IMR-90 (cell line): Measurements from ENCODE around the gene TRIO. TPM values are rescaled to one million over a fixed set of nuclear protein-coding genes. Genes with fewer than 3 reads are reported as not detected.

Experiments used
- ATAC-seq: fragments of 200-7000 bp; cut with Tn5 transposase; 2 replicates; pipeline ENCODE4 v1.9.1; 2020; ENCODE audit warnings: low read depth, mild to moderate bottlenecking, moderate library complexity
- BruUV-seq: library from RNA; stranded (reverse); fragments of 400-500 nt; replicated peaks from 2 replicates; lab custom pipeline; 2021; lab: Mats Ljungman, UMichigan
- CTCF ChIA-PET: fragments of 300-600 bp; formaldehyde crosslinking; extraction: SDS; loops from one replicate; lab custom pipeline; 2021; ENCODE audit warnings: antibody characterized with exemption; lab: Yijun Ruan, JAX
- POLR2A ChIA-PET: fragments of 300-600 bp; sonication (Branson Sonifier 250); formaldehyde crosslinking; loops from one replicate; lab custom pipeline; 2022; ENCODE audit warnings: antibody characterized with exemption; ENCODE audit not compliant: unreplicated experiment; lab: Charles Lee
- DNase-seq: peaks from one replicate; pipeline ENCODE4 v3.0.0; 2013
- H2AFZ ChIP-seq: replicated peaks from 2 replicates; pipeline ENCODE3; 2013; ENCODE audit warnings: low read length, mild to moderate bottlenecking; ENCODE audit not compliant: poor library complexity
- H2AK5ac ChIP-seq: 2 replicates; pipeline ENCODE4 v1.6.1; 2013; ENCODE audit warnings: low read depth, low read length, inconsistent platforms
- H2AK9ac ChIP-seq: replicated peaks from 2 replicates; pipeline ENCODE3; 2013; ENCODE audit warnings: mild to moderate bottlenecking, low read depth, low read length, moderate library complexity; ENCODE audit not compliant: poor library complexity
- H2BK120ac ChIP-seq: 2 replicates; pipeline ENCODE4 v1.6.1; 2013; ENCODE audit warnings: low read depth, low read length, inconsistent platforms
- H2BK15ac ChIP-seq: 3 replicates; pipeline ENCODE4 v1.6.1; 2013; ENCODE audit warnings: low read depth, low read length, inconsistent platforms
- H2BK20ac ChIP-seq: 2 replicates; pipeline ENCODE4 v1.6.1; 2013; ENCODE audit warnings: low read depth, mild to moderate bottlenecking, inconsistent platforms, low read length, moderate library complexity
- H2BK5ac ChIP-seq: 2 replicates; pipeline ENCODE4 v1.6.1; 2013; ENCODE audit warnings: mild to moderate bottlenecking, low read depth, low read length, inconsistent platforms; ENCODE audit not compliant: poor library complexity, severe bottlenecking
- H3K14ac ChIP-seq: replicated peaks from 2 replicates; pipeline ENCODE4 v1.6.1; 2013; ENCODE audit warnings: low read depth, low read length, inconsistent platforms
- H3K18ac ChIP-seq: 2 replicates; pipeline ENCODE4 v1.6.1; 2013; ENCODE audit warnings: low read depth, low read length, control low read depth
- H3K23ac ChIP-seq: 2 replicates; pipeline ENCODE4 v1.6.1; 2013; ENCODE audit warnings: low read depth, low read length, inconsistent platforms
- H3K27ac ChIP-seq: 2 replicates; pipeline ENCODE4 v1.5.1; 2013; ENCODE audit warnings: mild to moderate bottlenecking, control low read depth, low read length; ENCODE audit not compliant: insufficient read depth
- H3K27me3 ChIP-seq: 2 replicates; pipeline ENCODE4 v1.6.1; 2013; ENCODE audit warnings: low read length; ENCODE audit not compliant: control insufficient read depth, insufficient read depth
- H3K36me3 ChIP-seq: 2 replicates; pipeline ENCODE4 v1.6.1; 2013; ENCODE audit warnings: low read length, mixed read lengths; ENCODE audit not compliant: control insufficient read depth, insufficient read depth
- H3K4ac ChIP-seq: 2 replicates; pipeline ENCODE4 v1.6.1; 2013; ENCODE audit warnings: low read depth, low read length, inconsistent platforms
- H3K4me1 ChIP-seq: 2 replicates; pipeline ENCODE4 v1.6.1; 2013; ENCODE audit warnings: low read length, mixed read lengths; ENCODE audit not compliant: control insufficient read depth, insufficient read depth
- H3K4me2 ChIP-seq: 2 replicates; pipeline ENCODE4 v1.6.1; 2013; ENCODE audit warnings: low read depth, mild to moderate bottlenecking, control low read depth, low read length, moderate library complexity
- H3K4me3 ChIP-seq: 2 replicates; pipeline ENCODE4 v1.5.1; 2013; ENCODE audit warnings: low read depth, mild to moderate bottlenecking, control low read depth, low read length, moderate library complexity; ENCODE audit not compliant: insufficient read depth
- H3K56ac ChIP-seq: 2 replicates; pipeline ENCODE4 v1.6.1; 2013; ENCODE audit warnings: low read length, inconsistent platforms; ENCODE audit not compliant: insufficient read depth; ENCODE audit errors: extremely low read depth
- H3K79me1 ChIP-seq, 2 experiments: 2 replicates each; pipeline ENCODE4 v1.6.1; 2013; ENCODE audit warnings: low read length in 2 of 2, inconsistent platforms in 1 of 2, low read depth in 1 of 2
- H3K9ac ChIP-seq: 2 replicates; pipeline ENCODE4 v1.6.1; 2013; ENCODE audit warnings: low read depth, low read length, control low read depth
- H3K9me1 ChIP-seq: 2 replicates; pipeline ENCODE4 v1.6.1; 2013; ENCODE audit warnings: low read length, inconsistent platforms; ENCODE audit not compliant: insufficient read depth
- H3K9me3 ChIP-seq: 2 replicates; pipeline ENCODE4 v1.6.1; 2013; ENCODE audit warnings: low read length; ENCODE audit not compliant: control insufficient read depth, insufficient read depth
- H4K20me1 ChIP-seq: 2 replicates; pipeline ENCODE4 v1.6.1; 2013; ENCODE audit warnings: low read length, inconsistent platforms; ENCODE audit not compliant: insufficient read depth
- H4K5ac ChIP-seq: 2 replicates; pipeline ENCODE4 v1.6.1; 2013; ENCODE audit warnings: mild to moderate bottlenecking, low read depth, low read length, control low read depth
- H4K8ac ChIP-seq, 2 experiments: 2 replicates each; pipeline ENCODE4 v1.6.1; 2013; ENCODE audit warnings: low read depth in 2 of 2, low read length in 2 of 2, control low read depth in 1 of 2, inconsistent platforms in 1 of 2
- H4K91ac ChIP-seq: 2 replicates; pipeline ENCODE4 v1.6.1; 2013; ENCODE audit warnings: low read depth, low read length, inconsistent platforms; ENCODE audit not compliant: insufficient read depth
- BHLHE40 ChIP-seq: fragments of 150-350 bp; IDR thresholded peaks from 2 replicates; pipeline ENCODE4 v1.6.1; 2016; ENCODE audit warnings: mild to moderate bottlenecking, low read depth, low read length
- CHD1 ChIP-seq: IDR thresholded peaks from 2 replicates; pipeline ENCODE4 v1.6.1; 2012; ENCODE audit warnings: low read depth, low read length, improper control_type of control experiment
- FOS ChIP-seq: fragments of 150-350 bp; IDR thresholded peaks from 2 replicates; pipeline ENCODE4 v1.6.1; 2016; ENCODE audit warnings: low read depth, low read length
- MAZ ChIP-seq: IDR thresholded peaks from 2 replicates; pipeline ENCODE4 v1.6.1; 2012; ENCODE audit warnings: low read depth, mild to moderate bottlenecking, low read length, improper control_type of control experiment, moderate library complexity, borderline replicate concordance
- POLR2A ChIP-seq: IDR thresholded peaks from 2 replicates; pipeline ENCODE4 v1.6.1; 2012; ENCODE audit warnings: mild to moderate bottlenecking, low read depth, low read length
- RAD21 ChIP-seq: IDR thresholded peaks from 2 replicates; pipeline ENCODE4 v1.6.1; 2012; ENCODE audit warnings: low read length, improper control_type of control experiment
- RCOR1 ChIP-seq: IDR thresholded peaks from 2 replicates; pipeline ENCODE4 v1.6.1; 2012; ENCODE audit warnings: mild to moderate bottlenecking, low read length, improper control_type of control experiment; ENCODE audit not compliant: insufficient replicate concordance
- SMC3 ChIP-seq: fragments of 150-350 bp; IDR thresholded peaks from 2 replicates; pipeline ENCODE4 v1.6.1; 2016; ENCODE audit warnings: low read depth, mild to moderate bottlenecking, antibody characterized with exemption, low read length, moderate library complexity
- WGBS, 2 experiments: methylation state at CpG; one replicate each; pipeline versions ENCODE4 v1.1.5 to v1.1.7; 2013; ENCODE audit warnings: missing lambda C conversion rate in 2 of 2; ENCODE audit not compliant: insufficient read length in 1 of 2; ENCODE audit errors: extremely low coverage in 2 of 2; 5-methylcytosine and 5-hydroxymethylcytosine counted together
- dilution Hi-C: fragments of 300-500 bp; cut with HindIII; formaldehyde crosslinking; loops from one replicate; pipeline ENCODE4 v1.14.3; 2018; ENCODE audit warnings: low sequenced_read_pairs; ENCODE audit not compliant: unreplicated experiment
- in situ Hi-C: fragments of 300-500 bp; cut with MboI; formaldehyde crosslinking; loops from 3 replicates; pipeline ENCODE4 v1.14.3; 2019; ENCODE audit warnings: low sequenced_read_pairs, inconsistent platforms, mixed read lengths
- intact Hi-C: fragments of 100-400 bp; cut with micrococcal nuclease; formaldehyde crosslinking; loops from 2 replicates; pipeline ENCODE4 v1.10.0; 2022
- polyA plus RNA-seq, 3 experiments: library from polyadenylated mRNA; depleted of rRNA; stranded (reverse); fragments of >200 nt; gene quantifications; 2 replicates each; pipeline ENCODE4 v1.2.3, GENCODE V29; 2012; ENCODE audit warnings: low replicate concordance in 1 of 3
- total RNA-seq: library from RNA; depleted of rRNA; stranded (reverse); fragments of >200 nt; gene quantifications from 2 replicates; pipeline ENCODE4 v1.2.3, GENCODE V29; 2012

The TRIO gene
- total and polyA plus RNA-seq, 2 of the 4 experiments (the other 2 are of a cell fraction), result 206 to 522 TPM

GRCh38 chr5:14547666-14548065 lies 404.5 kb downstream of the TRIO start:
- no peak overlapping the region for H3K23ac ChIP-seq
- no peak overlapping the region for H3K4me3 ChIP-seq
- H3K14ac ChIP-seq, result no peak overlapping the region
- no TSS peak for BruUV-seq
- peaks cover 47% of the 10 kb centered on the region for H3K27me3 ChIP-seq
- no peaks in the 10 kb centered on the region for H3K36me3 ChIP-seq
- H3K9ac ChIP-seq, result no peak overlapping the region
- H4K20me1 ChIP-seq, result no peaks in the 10 kb centered on the region
- H3K9me1 ChIP-seq, result no peaks in the 10 kb centered on the region
- H3K56ac ChIP-seq, result no peak overlapping the region
- no peak overlapping the region for H2BK5ac ChIP-seq
- peaks cover 3% of the 10 kb centered on the region; the same call in 1 of the 2 replicates for H3K9me3 ChIP-seq
- no peak overlapping the region for H2AK5ac ChIP-seq
- ChIA-PET CTCF (no interaction called here), POLR2A (no interaction called here)
- no peak overlapping the region for H3K4ac ChIP-seq
- H2AFZ ChIP-seq, result no peak overlapping the region
- H2AK9ac ChIP-seq, result no peak overlapping the region
- intact Hi-C loops, result no loop called here
- WGBS, 2 experiments, result no CpG with 5 or more reads among the region's 1 CpG
- no peak overlapping the region for H3K4me2 ChIP-seq
- no peak overlapping the region for H2BK20ac ChIP-seq
- H4K91ac ChIP-seq, result no peak overlapping the region
- no peak overlapping the region for H4K5ac ChIP-seq
- dilution Hi-C loops, result no loop called here
- TF ChIP-seq MAZ, result no peak
- no peak for TF ChIP-seq RCOR1
- TF ChIP-seq FOS, result no peak
- TF ChIP-seq SMC3, result no peak
- TF ChIP-seq BHLHE40, result no peak
- no peak for TF ChIP-seq CHD1
- TF ChIP-seq RAD21, result no peak
- TF ChIP-seq POLR2A, result no peak
- no peak for ATAC-seq
- DNase-seq, result no peak
- no peak overlapping the region for H3K27ac ChIP-seq
- no peak overlapping the region for H2BK120ac ChIP-seq
- H3K79me1 ChIP-seq, result no peaks in the 10 kb centered on the region
- no peaks in the 10 kb centered on the region for H3K4me1 ChIP-seq
- H2BK15ac ChIP-seq, result no peak overlapping the region
- in situ Hi-C loops, result no loop called here
- H3K18ac ChIP-seq, result no peak overlapping the region
- no peak overlapping the region for H4K8ac ChIP-seq
